IMR-90 (cell line): Measurements from ENCODE around the gene HAUS7. TPM values are rescaled to one million over a fixed set of nuclear protein-coding genes. Genes with fewer than 3 reads are reported as not detected.

Source experiments
- ATAC-seq: fragments of 200-7000 bp; cut with Tn5 transposase; 2 replicates; pipeline ENCODE4 v1.9.1; 2020; ENCODE audit warnings: low read depth, mild to moderate bottlenecking, moderate library complexity
- BruUV-seq: library from RNA; stranded (reverse); fragments of 400-500 nt; replicated peaks from 2 replicates; lab custom pipeline; 2021; lab: Mats Ljungman, UMichigan
- CTCF ChIA-PET: fragments of 300-600 bp; formaldehyde crosslinking; extraction: SDS; loops from one replicate; lab custom pipeline; 2021; ENCODE audit warnings: antibody characterized with exemption; lab: Yijun Ruan, JAX
- POLR2A ChIA-PET: fragments of 300-600 bp; sonication (Branson Sonifier 250); formaldehyde crosslinking; loops from one replicate; lab custom pipeline; 2022; ENCODE audit warnings: antibody characterized with exemption; ENCODE audit not compliant: unreplicated experiment; lab: Charles Lee
- DNase-seq: peaks from one replicate; pipeline ENCODE4 v3.0.0; 2013
- H2AFZ ChIP-seq: replicated peaks from 2 replicates; pipeline ENCODE3; 2013; ENCODE audit warnings: low read length, mild to moderate bottlenecking; ENCODE audit not compliant: poor library complexity
- H2AK5ac ChIP-seq: 2 replicates; pipeline ENCODE4 v1.6.1; 2013; ENCODE audit warnings: low read depth, low read length, inconsistent platforms
- H2AK9ac ChIP-seq: replicated peaks from 2 replicates; pipeline ENCODE3; 2013; ENCODE audit warnings: mild to moderate bottlenecking, low read depth, low read length, moderate library complexity; ENCODE audit not compliant: poor library complexity
- H2BK120ac ChIP-seq: 2 replicates; pipeline ENCODE4 v1.6.1; 2013; ENCODE audit warnings: low read depth, low read length, inconsistent platforms
- H2BK15ac ChIP-seq: 3 replicates; pipeline ENCODE4 v1.6.1; 2013; ENCODE audit warnings: low read depth, low read length, inconsistent platforms
- H2BK20ac ChIP-seq: 2 replicates; pipeline ENCODE4 v1.6.1; 2013; ENCODE audit warnings: low read depth, mild to moderate bottlenecking, inconsistent platforms, low read length, moderate library complexity
- H2BK5ac ChIP-seq: 2 replicates; pipeline ENCODE4 v1.6.1; 2013; ENCODE audit warnings: mild to moderate bottlenecking, low read depth, low read length, inconsistent platforms; ENCODE audit not compliant: poor library complexity, severe bottlenecking
- H3K14ac ChIP-seq: replicated peaks from 2 replicates; pipeline ENCODE4 v1.6.1; 2013; ENCODE audit warnings: low read depth, low read length, inconsistent platforms
- H3K18ac ChIP-seq: 2 replicates; pipeline ENCODE4 v1.6.1; 2013; ENCODE audit warnings: low read depth, low read length, control low read depth
- H3K23ac ChIP-seq: 2 replicates; pipeline ENCODE4 v1.6.1; 2013; ENCODE audit warnings: low read depth, low read length, inconsistent platforms
- H3K27ac ChIP-seq: 2 replicates; pipeline ENCODE4 v1.5.1; 2013; ENCODE audit warnings: mild to moderate bottlenecking, control low read depth, low read length; ENCODE audit not compliant: insufficient read depth
- H3K27me3 ChIP-seq: 2 replicates; pipeline ENCODE4 v1.6.1; 2013; ENCODE audit warnings: low read length; ENCODE audit not compliant: control insufficient read depth, insufficient read depth
- H3K36me3 ChIP-seq: 2 replicates; pipeline ENCODE4 v1.6.1; 2013; ENCODE audit warnings: low read length, mixed read lengths; ENCODE audit not compliant: control insufficient read depth, insufficient read depth
- H3K4ac ChIP-seq: 2 replicates; pipeline ENCODE4 v1.6.1; 2013; ENCODE audit warnings: low read depth, low read length, inconsistent platforms
- H3K4me1 ChIP-seq: 2 replicates; pipeline ENCODE4 v1.6.1; 2013; ENCODE audit warnings: low read length, mixed read lengths; ENCODE audit not compliant: control insufficient read depth, insufficient read depth
- H3K4me2 ChIP-seq: 2 replicates; pipeline ENCODE4 v1.6.1; 2013; ENCODE audit warnings: low read depth, mild to moderate bottlenecking, control low read depth, low read length, moderate library complexity
- H3K4me3 ChIP-seq: 2 replicates; pipeline ENCODE4 v1.5.1; 2013; ENCODE audit warnings: low read depth, mild to moderate bottlenecking, control low read depth, low read length, moderate library complexity; ENCODE audit not compliant: insufficient read depth
- H3K56ac ChIP-seq: 2 replicates; pipeline ENCODE4 v1.6.1; 2013; ENCODE audit warnings: low read length, inconsistent platforms; ENCODE audit not compliant: insufficient read depth; ENCODE audit errors: extremely low read depth
- H3K79me1 ChIP-seq, 2 experiments: 2 replicates each; pipeline ENCODE4 v1.6.1; 2013; ENCODE audit warnings: low read length in 2 of 2, inconsistent platforms in 1 of 2, low read depth in 1 of 2
- H3K9ac ChIP-seq: 2 replicates; pipeline ENCODE4 v1.6.1; 2013; ENCODE audit warnings: low read depth, low read length, control low read depth
- H3K9me1 ChIP-seq: 2 replicates; pipeline ENCODE4 v1.6.1; 2013; ENCODE audit warnings: low read length, inconsistent platforms; ENCODE audit not compliant: insufficient read depth
- H3K9me3 ChIP-seq: 2 replicates; pipeline ENCODE4 v1.6.1; 2013; ENCODE audit warnings: low read length; ENCODE audit not compliant: control insufficient read depth, insufficient read depth
- H4K20me1 ChIP-seq: 2 replicates; pipeline ENCODE4 v1.6.1; 2013; ENCODE audit warnings: low read length, inconsistent platforms; ENCODE audit not compliant: insufficient read depth
- H4K5ac ChIP-seq: 2 replicates; pipeline ENCODE4 v1.6.1; 2013; ENCODE audit warnings: mild to moderate bottlenecking, low read depth, low read length, control low read depth
- H4K8ac ChIP-seq, 2 experiments: 2 replicates each; pipeline ENCODE4 v1.6.1; 2013; ENCODE audit warnings: low read depth in 2 of 2, low read length in 2 of 2, control low read depth in 1 of 2, inconsistent platforms in 1 of 2
- H4K91ac ChIP-seq: 2 replicates; pipeline ENCODE4 v1.6.1; 2013; ENCODE audit warnings: low read depth, low read length, inconsistent platforms; ENCODE audit not compliant: insufficient read depth
- BHLHE40 ChIP-seq: fragments of 150-350 bp; IDR thresholded peaks from 2 replicates; pipeline ENCODE4 v1.6.1; 2016; ENCODE audit warnings: mild to moderate bottlenecking, low read depth, low read length
- CEBPB ChIP-seq: IDR thresholded peaks from 2 replicates; pipeline ENCODE4 v1.6.1; 2012; ENCODE audit warnings: low read depth, low read length, improper control_type of control experiment
- CHD1 ChIP-seq: IDR thresholded peaks from 2 replicates; pipeline ENCODE4 v1.6.1; 2012; ENCODE audit warnings: low read depth, low read length, improper control_type of control experiment
- ELK1 ChIP-seq: fragments of 150-350 bp; IDR thresholded peaks from 2 replicates; pipeline ENCODE4 v1.6.1; 2016; ENCODE audit warnings: low read depth, mild to moderate bottlenecking, low read length, moderate library complexity, borderline replicate concordance
- FOS ChIP-seq: fragments of 150-350 bp; IDR thresholded peaks from 2 replicates; pipeline ENCODE4 v1.6.1; 2016; ENCODE audit warnings: low read depth, low read length
- MAFK ChIP-seq: IDR thresholded peaks from 2 replicates; pipeline ENCODE4 v1.6.1; 2012; ENCODE audit warnings: low read depth, low read length, improper control_type of control experiment
- MAZ ChIP-seq: IDR thresholded peaks from 2 replicates; pipeline ENCODE4 v1.6.1; 2012; ENCODE audit warnings: low read depth, mild to moderate bottlenecking, low read length, improper control_type of control experiment, moderate library complexity, borderline replicate concordance
- MXI1 ChIP-seq: IDR thresholded peaks from 2 replicates; pipeline ENCODE4 v1.6.1; 2012; ENCODE audit warnings: low read depth, mild to moderate bottlenecking, low read length, moderate library complexity, borderline replicate concordance
- NFE2L2 ChIP-seq: fragments of 150-350 bp; IDR thresholded peaks from 2 replicates; pipeline ENCODE4 v1.6.1; 2016; ENCODE audit warnings: low read depth, mild to moderate bottlenecking, low read length
- POLR2A ChIP-seq: IDR thresholded peaks from 2 replicates; pipeline ENCODE4 v1.6.1; 2012; ENCODE audit warnings: mild to moderate bottlenecking, low read depth, low read length
- RAD21 ChIP-seq: IDR thresholded peaks from 2 replicates; pipeline ENCODE4 v1.6.1; 2012; ENCODE audit warnings: low read length, improper control_type of control experiment
- RCOR1 ChIP-seq: IDR thresholded peaks from 2 replicates; pipeline ENCODE4 v1.6.1; 2012; ENCODE audit warnings: mild to moderate bottlenecking, low read length, improper control_type of control experiment; ENCODE audit not compliant: insufficient replicate concordance
- RFX5 ChIP-seq: IDR thresholded peaks from 2 replicates; pipeline ENCODE4 v1.8.0; 2012; ENCODE audit warnings: low read depth, mild to moderate bottlenecking, low read length, moderate library complexity
- SMC3 ChIP-seq: fragments of 150-350 bp; IDR thresholded peaks from 2 replicates; pipeline ENCODE4 v1.6.1; 2016; ENCODE audit warnings: low read depth, mild to moderate bottlenecking, antibody characterized with exemption, low read length, moderate library complexity
- WGBS, 2 experiments: methylation state at CpG; one replicate each; pipeline versions ENCODE4 v1.1.5 to v1.1.7; 2013; ENCODE audit warnings: missing lambda C conversion rate in 2 of 2; ENCODE audit not compliant: insufficient read length in 1 of 2; ENCODE audit errors: extremely low coverage in 2 of 2; 5-methylcytosine and 5-hydroxymethylcytosine counted together
- dilution Hi-C: fragments of 300-500 bp; cut with HindIII; formaldehyde crosslinking; loops from one replicate; pipeline ENCODE4 v1.14.3; 2018; ENCODE audit warnings: low sequenced_read_pairs; ENCODE audit not compliant: unreplicated experiment
- in situ Hi-C: fragments of 300-500 bp; cut with MboI; formaldehyde crosslinking; loops from 3 replicates; pipeline ENCODE4 v1.14.3; 2019; ENCODE audit warnings: low sequenced_read_pairs, inconsistent platforms, mixed read lengths
- intact Hi-C: fragments of 100-400 bp; cut with micrococcal nuclease; formaldehyde crosslinking; loops from 2 replicates; pipeline ENCODE4 v1.10.0; 2022
- polyA plus RNA-seq, 3 experiments: library from polyadenylated mRNA; depleted of rRNA; stranded (reverse); fragments of >200 nt; gene quantifications; 2 replicates each; pipeline ENCODE4 v1.2.3, GENCODE V29; 2012; ENCODE audit warnings: low replicate concordance in 1 of 3
- total RNA-seq: library from RNA; depleted of rRNA; stranded (reverse); fragments of >200 nt; gene quantifications from 2 replicates; pipeline ENCODE4 v1.2.3, GENCODE V29; 2012
- TF ChIP-seq, protein P1 (sequence below): conservative IDR thresholded peaks from 2 replicates; pipeline ENCODE4 v1.5.1; 2012; ENCODE audit warnings: mild to moderate bottlenecking, low read depth, low read length, improper control_type of control experiment
- TF ChIP-seq, protein P2 (sequence below): fragments of 150-350 bp; IDR thresholded peaks from 2 replicates; pipeline ENCODE4 v1.6.1; 2017; ENCODE audit warnings: mild to moderate bottlenecking, antibody characterized with exemption, low read length, low read depth

HAUS7 gene
- total and polyA plus RNA-seq, 2 of the 4 experiments (the other 2 are of a cell fraction), result 10.8 to 25.9 TPM

- H3K14ac ChIP-seq, result no peak overlapping the region
- peaks cover 18% of the 10 kb centered on the region for H3K4me1 ChIP-seq
- peaks cover 9% of the 10 kb centered on the region for H3K9me1 ChIP-seq
- H3K9ac ChIP-seq, result no peak overlapping the region
- TF ChIP-seq MAZ, result no peak
- no peak for TF ChIP-seq MXI1
- no peak for TF ChIP-seq ELK1
- no peak for TF ChIP-seq FOS
- no peak for TF ChIP-seq RFX5
- TF ChIP-seq BHLHE40, result no peak
- no peak for TF ChIP-seq MAFK
- TF ChIP-seq RCOR1, result no peak
- no peak for TF ChIP-seq CHD1
- TF ChIP-seq, protein P1, sequence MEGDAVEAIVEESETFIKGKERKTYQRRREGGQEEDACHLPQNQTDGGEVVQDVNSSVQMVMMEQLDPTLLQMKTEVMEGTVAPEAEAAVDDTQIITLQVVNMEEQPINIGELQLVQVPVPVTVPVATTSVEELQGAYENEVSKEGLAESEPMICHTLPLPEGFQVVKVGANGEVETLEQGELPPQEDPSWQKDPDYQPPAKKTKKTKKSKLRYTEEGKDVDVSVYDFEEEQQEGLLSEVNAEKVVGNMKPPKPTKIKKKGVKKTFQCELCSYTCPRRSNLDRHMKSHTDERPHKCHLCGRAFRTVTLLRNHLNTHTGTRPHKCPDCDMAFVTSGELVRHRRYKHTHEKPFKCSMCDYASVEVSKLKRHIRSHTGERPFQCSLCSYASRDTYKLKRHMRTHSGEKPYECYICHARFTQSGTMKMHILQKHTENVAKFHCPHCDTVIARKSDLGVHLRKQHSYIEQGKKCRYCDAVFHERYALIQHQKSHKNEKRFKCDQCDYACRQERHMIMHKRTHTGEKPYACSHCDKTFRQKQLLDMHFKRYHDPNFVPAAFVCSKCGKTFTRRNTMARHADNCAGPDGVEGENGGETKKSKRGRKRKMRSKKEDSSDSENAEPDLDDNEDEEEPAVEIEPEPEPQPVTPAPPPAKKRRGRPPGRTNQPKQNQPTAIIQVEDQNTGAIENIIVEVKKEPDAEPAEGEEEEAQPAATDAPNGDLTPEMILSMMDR, result no peak
- TF ChIP-seq NFE2L2, result no peak
- no peak for TF ChIP-seq SMC3
- TF ChIP-seq POLR2A, result no peak
- TF ChIP-seq, protein P2, sequence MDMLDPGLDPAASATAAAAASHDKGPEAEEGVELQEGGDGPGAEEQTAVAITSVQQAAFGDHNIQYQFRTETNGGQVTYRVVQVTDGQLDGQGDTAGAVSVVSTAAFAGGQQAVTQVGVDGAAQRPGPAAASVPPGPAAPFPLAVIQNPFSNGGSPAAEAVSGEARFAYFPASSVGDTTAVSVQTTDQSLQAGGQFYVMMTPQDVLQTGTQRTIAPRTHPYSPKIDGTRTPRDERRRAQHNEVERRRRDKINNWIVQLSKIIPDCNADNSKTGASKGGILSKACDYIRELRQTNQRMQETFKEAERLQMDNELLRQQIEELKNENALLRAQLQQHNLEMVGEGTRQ, result no peak
- no peak for TF ChIP-seq CEBPB
- TF ChIP-seq RAD21, result no peak
- no peak for DNase-seq
- no peak overlapping the region for H3K4me2 ChIP-seq
- dilution Hi-C loops, result no loop called here
- no peak overlapping the region for H2BK5ac ChIP-seq
- H3K9me3 ChIP-seq, result no peaks in the 10 kb centered on the region
- peak overlapping the region; percentile 23 for H2AFZ ChIP-seq
- H4K91ac ChIP-seq, result no peak overlapping the region
- H4K20me1 ChIP-seq, result no peaks in the 10 kb centered on the region
- no TSS peak for BruUV-seq
- in situ Hi-C loops, result no loop called here
- H3K4ac ChIP-seq, result no peak overlapping the region
- H2BK20ac ChIP-seq, result no peak overlapping the region
- no peaks in the 10 kb centered on the region for H3K36me3 ChIP-seq
- WGBS, 2 experiments, result 74% methylated on average over 6 of the region's 10 CpGs; no CpG with 5 or more reads in 1 of the 2 experiments
- H4K8ac ChIP-seq, result no peak overlapping the region
- no peak overlapping the region for H3K27ac ChIP-seq
- H2BK120ac ChIP-seq, result no peak overlapping the region
- intact Hi-C loops, result no loop called here
- POLR2A ChIA-PET, result no interaction called here
- no peak overlapping the region for H4K5ac ChIP-seq
- no peaks in the 10 kb centered on the region for H3K27me3 ChIP-seq
- peaks cover 0 to 3% of the 10 kb centered on the region in 2 experiments; a peak in 1 of 4 replicates for H3K79me1 ChIP-seq
- H2BK15ac ChIP-seq, result no peak overlapping the region
- no peak for ATAC-seq
- no peak overlapping the region for H3K23ac ChIP-seq
- no peak overlapping the region for H3K18ac ChIP-seq
- no peak overlapping the region for H2AK5ac ChIP-seq
- no peak overlapping the region for H3K4me3 ChIP-seq
- CTCF ChIA-PET, result no interaction called here
- H2AK9ac ChIP-seq, result no peak overlapping the region
- no peak overlapping the region for H3K56ac ChIP-seq
Measured at GRCh38 chrX:153486171-153486570, 15.8 kb upstream of the HAUS7 start.
